SK-N-SH (cell line): ENCODE data around the gene IQGAP2.

ENCODE experiments used
- CTCF ChIP-seq: fragments of 200-600 bp; sonication (generic); IDR thresholded peaks from 2 replicates; pipeline ENCODE4 v1.6.1; 2017; ENCODE audit warnings: antibody characterized with exemption, mild to moderate bottlenecking, moderate library complexity
- EP300 ChIP-seq, 2 experiments: IDR thresholded peaks; 2 replicates each; pipeline versions ENCODE4 v1.4.0 to v1.6.1; 2012; ENCODE audit warnings: borderline replicate concordance in 1 of 2, low read depth in 1 of 2, low read length in 1 of 2
- FOSL2 ChIP-seq: IDR thresholded peaks from 2 replicates; pipeline ENCODE4 v1.4.0; 2012; ENCODE audit warnings: low read depth, mild to moderate bottlenecking, moderate library complexity, borderline replicate concordance
- POLR2AphosphoS5 ChIP-seq: IDR thresholded peaks from 2 replicates; pipeline ENCODE4 v1.6.1; 2012; ENCODE audit warnings: low read depth, low read length
- RAD21 ChIP-seq: IDR thresholded peaks from 2 replicates; pipeline ENCODE4 v1.6.1; 2012; ENCODE audit warnings: mild to moderate bottlenecking, low read length
- RCOR1 ChIP-seq: fragments of 150-350 bp; IDR thresholded peaks from 2 replicates; pipeline ENCODE4 v1.6.1; 2017; ENCODE audit warnings: antibody characterized with exemption, low read length
- REST ChIP-seq: IDR thresholded peaks from 2 replicates; pipeline ENCODE4 v1.6.1; 2012; ENCODE audit warnings: mild to moderate bottlenecking, low read depth, low read length, moderate library complexity
- RFX5 ChIP-seq: IDR thresholded peaks from 2 replicates; pipeline ENCODE4 v1.6.1; 2012; ENCODE audit warnings: mild to moderate bottlenecking, improper control_type of control experiment, low read length
- ZBTB33 ChIP-seq: IDR thresholded peaks from 2 replicates; pipeline ENCODE4 v1.4.0; 2012; ENCODE audit warnings: low read depth, borderline replicate concordance

GRCh38 chr5:76663573-76663972 lies 260.5 kb downstream of the IQGAP2 start:
- TF ChIP-seq CTCF: no peak
- TF ChIP-seq FOSL2: no peak
- TF ChIP-seq ZBTB33: no peak
- no peak for TF ChIP-seq REST
- TF ChIP-seq RCOR1: no peak
- TF ChIP-seq RAD21: no peak
- no peak for TF ChIP-seq EP300 (IDR thresholded peaks at IDR 0.05; ENCODE audit: borderline replicate concordance in 1 of 2, low read depth in 1 of 2, low read length in 1 of 2)
- no peak for TF ChIP-seq POLR2AphosphoS5
- TF ChIP-seq RFX5: no peak
